Measurements from ENCODE around the gene LCE5A. TPM values are rescaled to one million over a fixed set of nuclear protein-coding genes. Genes with fewer than 3 reads are reported as not detected.

LCE5A gene
- total RNA-seq, 1 experiment from 2014 or later: not detected

DNA sequence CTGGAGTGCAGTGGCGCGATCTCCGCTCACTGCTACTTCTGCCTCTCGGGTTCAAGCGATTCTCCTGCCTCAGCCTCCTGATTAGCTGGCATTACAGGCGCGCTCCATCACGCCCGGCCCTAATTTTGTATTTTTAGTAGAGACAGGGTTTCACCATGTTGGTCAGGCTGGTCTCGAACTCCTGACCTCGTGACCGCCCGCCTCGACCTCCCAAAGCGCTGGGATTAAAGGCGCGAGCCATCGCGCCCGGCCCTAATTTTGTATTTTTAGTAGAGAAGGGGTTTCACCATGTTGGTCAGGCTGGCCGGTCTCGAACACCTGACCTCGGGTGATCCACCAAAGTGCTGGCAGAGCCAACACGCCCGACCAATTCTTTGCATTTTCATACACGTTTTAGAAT, 48.0 kb upstream of the LCE5A start:
- RAD21 ChIA-PET (ENCODE audit: low non-redundant PET in 1 of 2, low total read pairs in 2 of 2, uncharacterized antibody in 2 of 2, unreplicated experiment in 2 of 2): no interaction called here
- Histone ChIP-seq H2AFZ (ENCODE audit: low read depth, low read length, poor library complexity, severe bottlenecking) (no peak overlapping the region), H3K9me3 (ENCODE audit: control insufficient read depth in 1 of 2, insufficient read depth in 1 of 2, low read depth in 1 of 2, low read length in 2 of 2) (peaks cover 0 to 3% of the 10 kb centered on the region in 2 experiments; a peak in 1 of 4 replicates), H4K20me1 (ENCODE audit: insufficient read depth) (no peaks in the 10 kb centered on the region), H3K79me2 (ENCODE audit: insufficient read depth, low read length) (no peaks in the 10 kb centered on the region), H3K4me2 (ENCODE audit: low read length) (no peak overlapping the region), H3K9me2 (ENCODE audit: insufficient read depth) (no peaks in the 10 kb centered on the region), H3K4me3 (replicated peaks in 1 of 2; ENCODE audit: low read depth in 1 of 2, low read length in 2 of 2) (no peak overlapping the region), H3K36me3 (ENCODE audit: control insufficient read depth in 1 of 2, insufficient read depth in 2 of 2, low read length in 2 of 2) (no peaks in the 10 kb centered on the region), H3K9ac (ENCODE audit: low read length) (no peak overlapping the region), H3K27me3 (ENCODE audit: insufficient read depth, low read length) (no peaks in the 10 kb centered on the region), H3K27ac (ENCODE audit: low read depth, low read length) (no peak overlapping the region), H3K4me1 (ENCODE audit: control insufficient read depth in 1 of 2, insufficient read depth in 2 of 2, low read length in 2 of 2) (peaks cover 0 to 11% of the 10 kb centered on the region in 2 experiments; a peak in 2 of 4 replicates)
- DNase-seq (ENCODE audit: low read depth, low spot score) (no peak), ATAC-seq (no peak)
- POLR2A ChIA-PET: no interaction called here
- BruUV-seq (replicated peaks): no TSS peak
- no peak for TF ChIP-seq POLR2AphosphoS5 (IDR thresholded peaks at IDR 0.05; ENCODE audit: low read depth, low read length)
- TF ChIP-seq, protein P1, sequence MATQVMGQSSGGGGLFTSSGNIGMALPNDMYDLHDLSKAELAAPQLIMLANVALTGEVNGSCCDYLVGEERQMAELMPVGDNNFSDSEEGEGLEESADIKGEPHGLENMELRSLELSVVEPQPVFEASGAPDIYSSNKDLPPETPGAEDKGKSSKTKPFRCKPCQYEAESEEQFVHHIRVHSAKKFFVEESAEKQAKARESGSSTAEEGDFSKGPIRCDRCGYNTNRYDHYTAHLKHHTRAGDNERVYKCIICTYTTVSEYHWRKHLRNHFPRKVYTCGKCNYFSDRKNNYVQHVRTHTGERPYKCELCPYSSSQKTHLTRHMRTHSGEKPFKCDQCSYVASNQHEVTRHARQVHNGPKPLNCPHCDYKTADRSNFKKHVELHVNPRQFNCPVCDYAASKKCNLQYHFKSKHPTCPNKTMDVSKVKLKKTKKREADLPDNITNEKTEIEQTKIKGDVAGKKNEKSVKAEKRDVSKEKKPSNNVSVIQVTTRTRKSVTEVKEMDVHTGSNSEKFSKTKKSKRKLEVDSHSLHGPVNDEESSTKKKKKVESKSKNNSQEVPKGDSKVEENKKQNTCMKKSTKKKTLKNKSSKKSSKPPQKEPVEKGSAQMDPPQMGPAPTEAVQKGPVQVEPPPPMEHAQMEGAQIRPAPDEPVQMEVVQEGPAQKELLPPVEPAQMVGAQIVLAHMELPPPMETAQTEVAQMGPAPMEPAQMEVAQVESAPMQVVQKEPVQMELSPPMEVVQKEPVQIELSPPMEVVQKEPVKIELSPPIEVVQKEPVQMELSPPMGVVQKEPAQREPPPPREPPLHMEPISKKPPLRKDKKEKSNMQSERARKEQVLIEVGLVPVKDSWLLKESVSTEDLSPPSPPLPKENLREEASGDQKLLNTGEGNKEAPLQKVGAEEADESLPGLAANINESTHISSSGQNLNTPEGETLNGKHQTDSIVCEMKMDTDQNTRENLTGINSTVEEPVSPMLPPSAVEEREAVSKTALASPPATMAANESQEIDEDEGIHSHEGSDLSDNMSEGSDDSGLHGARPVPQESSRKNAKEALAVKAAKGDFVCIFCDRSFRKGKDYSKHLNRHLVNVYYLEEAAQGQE (IDR thresholded peaks at IDR 0.05; ENCODE audit: low read depth): no peak
- TF ChIP-seq POLR2A (IDR thresholded peaks at IDR 0.05; ENCODE audit: borderline replicate concordance, extremely low read depth, insufficient read depth, insufficient read length): no peak
- TF ChIP-seq TCF7L2 (IDR thresholded peaks at IDR 0.05; ENCODE audit: borderline replicate concordance, extremely low read depth, insufficient read depth, insufficient read length): no peak
- no peak for TF ChIP-seq ELF1 (IDR thresholded peaks at IDR 0.05; ENCODE audit: borderline replicate concordance, low read depth)
- no peak for TF ChIP-seq YY1 (IDR thresholded peaks at IDR 0.05; ENCODE audit: extremely low read depth, insufficient replicate concordance, low read depth, low read length)
- CTCF ChIA-PET: interaction anchor here (1.3 kb wide), 1 partner anchor 277 kb away, joined by 3 read pairs; no protein-coding TSS in a partner anchor
- intact Hi-C loops (cut with micrococcal nuclease): no loop called here
